Liver (tissue), 9 donors: ENCODE data around the gene CAMP. TPM values are rescaled to one million over a fixed set of nuclear protein-coding genes. Genes with fewer than 3 reads are reported as not detected.

ENCODE experiments used
- DNase-seq: peaks from one replicate; pipeline ENCODE4 v3.0.0-alpha.2; 2017; ENCODE audit warnings: low spot score
- H3K27ac ChIP-seq, 2 donors: one replicate each; pipeline ENCODE4 v1.7.0; 2013; ENCODE audit warnings: inconsistent platforms in 2 of 2, low read length in 2 of 2, control low read depth in 1 of 2, low read depth in 1 of 2, mild to moderate bottlenecking in 1 of 2
- H3K27me3 ChIP-seq, 4 donors: one replicate each; pipeline versions ENCODE4 v1.6.1 to v1.7.0; 2013; ENCODE audit warnings: low read length in 3 of 4, inconsistent platforms in 1 of 4, mild to moderate bottlenecking in 1 of 4, moderate library complexity in 1 of 4; ENCODE audit not compliant: control insufficient read depth in 4 of 4, insufficient read depth in 4 of 4
- H3K36me3 ChIP-seq, 4 donors: one replicate each; pipeline versions ENCODE4 v1.6.1 to v1.7.0; 2013; ENCODE audit warnings: low read length in 3 of 4, mild to moderate bottlenecking in 3 of 4, low read depth in 1 of 4, moderate library complexity in 1 of 4; ENCODE audit not compliant: control insufficient read depth in 4 of 4, insufficient read depth in 3 of 4
- H3K4me1 ChIP-seq, 4 donors: one replicate each; pipeline versions ENCODE4 v1.6.1 to v1.7.0; 2013; ENCODE audit warnings: low read length in 3 of 4, mild to moderate bottlenecking in 3 of 4, moderate library complexity in 1 of 4; ENCODE audit not compliant: control insufficient read depth in 4 of 4, insufficient read depth in 4 of 4
- H3K4me3 ChIP-seq, 3 donors: one replicate each; pipeline versions ENCODE4 v1.6.1 to v1.7.0; 2013; ENCODE audit warnings: low read length in 3 of 3, control low read depth in 1 of 3, low read depth in 1 of 3, mild to moderate bottlenecking in 1 of 3
- H3K9ac ChIP-seq, 2 donors: one replicate each; pipeline ENCODE4 v1.7.0; 2013; ENCODE audit warnings: low read length in 2 of 2, mild to moderate bottlenecking in 2 of 2, moderate library complexity in 2 of 2, control low read depth in 1 of 2, low read depth in 1 of 2
- H3K9me3 ChIP-seq, 4 donors: one replicate each; pipeline versions ENCODE4 v1.6.1 to v1.7.0; 2013; ENCODE audit warnings: low read length in 3 of 4; ENCODE audit not compliant: control insufficient read depth in 4 of 4
- EGR1 ChIP-seq, 2 donors: IDR thresholded peaks; 2 replicates each; pipeline ENCODE4 v1.6.1; 2016 to 2018; ENCODE audit warnings: antibody characterized with exemption in 2 of 2, low read depth in 2 of 2
- FOXA1 ChIP-seq: IDR thresholded peaks from 2 replicates; pipeline ENCODE4 v1.6.1; 2016; ENCODE audit warnings: antibody characterized with exemption
- FOXA2 ChIP-seq: IDR thresholded peaks from 2 replicates; pipeline ENCODE4 v1.6.1; 2016; ENCODE audit warnings: antibody characterized with exemption
- GABPA ChIP-seq, 2 donors: IDR thresholded peaks in 1 of 2; conservative IDR thresholded peaks in 1 of 2; 2 replicates each; pipeline ENCODE4 v1.6.1; 2016; ENCODE audit warnings: antibody characterized with exemption in 2 of 2, mild to moderate bottlenecking in 1 of 2, moderate library complexity in 1 of 2
- HNF4A ChIP-seq, 2 donors: conservative IDR thresholded peaks; 2 replicates each; pipeline ENCODE4 v1.6.1; 2016; ENCODE audit warnings: antibody characterized with exemption in 2 of 2, mild to moderate bottlenecking in 2 of 2
- HNF4G ChIP-seq: IDR thresholded peaks from 2 replicates; pipeline ENCODE4 v1.6.1; 2016; ENCODE audit warnings: antibody characterized with exemption
- JUND ChIP-seq, 2 donors: IDR thresholded peaks; 2 replicates each; pipeline ENCODE4 v1.6.1; 2016; ENCODE audit warnings: antibody characterized with exemption in 2 of 2
- NR2F2 ChIP-seq: IDR thresholded peaks from 2 replicates; pipeline ENCODE4 v1.6.1; 2016; ENCODE audit warnings: antibody characterized with exemption
- RAD21 ChIP-seq, 2 donors: IDR thresholded peaks; 2 replicates each; pipeline ENCODE4 v1.6.1; 2016; ENCODE audit warnings: antibody characterized with exemption in 2 of 2, mild to moderate bottlenecking in 2 of 2
- RXRA ChIP-seq, 2 donors: IDR thresholded peaks; 2 replicates each; pipeline ENCODE4 v1.6.1; 2017 to 2018; ENCODE audit warnings: antibody characterized with exemption in 2 of 2, mild to moderate bottlenecking in 1 of 2
- SP1 ChIP-seq: IDR thresholded peaks from 2 replicates; pipeline ENCODE4 v1.6.1; 2018; ENCODE audit warnings: antibody characterized with exemption, mild to moderate bottlenecking
- TAF1 ChIP-seq: conservative IDR thresholded peaks from 2 replicates; pipeline ENCODE4 v1.6.1; 2016; ENCODE audit warnings: antibody characterized with exemption, mild to moderate bottlenecking
- YY1 ChIP-seq: IDR thresholded peaks from 2 replicates; pipeline ENCODE4 v1.6.1; 2016; ENCODE audit warnings: antibody characterized with exemption, mild to moderate bottlenecking
- WGBS: extraction: QIAGEN DNeasy Blood & Tissue Kit; methylation state at CpG from one replicate; pipeline ENCODE4 v1.1.7; 2013; 5-methylcytosine and 5-hydroxymethylcytosine counted together
- polyA plus RNA-seq, 2 donors: library from polyadenylated mRNA; stranded (reverse) in 1 of 2; unstranded in 1 of 2; fragments of 200-250 nt in 1 of 2; fragments of >200 nt in 1 of 2; fragmentation: Nextera tagmentation in 1 of 2; extraction: Ambion mirVana in 1 of 2; gene quantifications; one replicate each; pipeline versions ENCODE4 v1.2.1 to v1.2.3, GENCODE V29; 2013 to 2015
- total RNA-seq, 2 donors: library from RNA; depleted of rRNA; stranded (reverse); fragments of >200 nt; gene quantifications; one replicate each; pipeline ENCODE4 v1.2.3, GENCODE V29; 2014
- TF ChIP-seq, protein P1 (sequence below): fragments of 150-350 bp; IDR thresholded peaks from 2 replicates; pipeline ENCODE4 v1.5.1; 2017; ENCODE audit warnings: improper control_type of control experiment, low read depth, low read length; ENCODE audit not compliant: missing input control
- TF ChIP-seq, protein P2 (sequence below): IDR thresholded peaks from 2 replicates; pipeline ENCODE4 v1.6.1; 2016; ENCODE audit warnings: antibody characterized with exemption
- TF ChIP-seq, protein P3 (sequence below): IDR thresholded peaks from 2 replicates; pipeline ENCODE4 v1.6.1; 2016; ENCODE audit warnings: antibody characterized with exemption
- TF ChIP-seq, protein P4 (sequence below): IDR thresholded peaks from 2 replicates; pipeline ENCODE4 v1.6.1; 2016; ENCODE audit warnings: antibody characterized with exemption
- TF ChIP-seq, protein P5 (sequence below): IDR thresholded peaks from 2 replicates; pipeline ENCODE4 v1.6.1; 2016; ENCODE audit warnings: antibody characterized with exemption, mild to moderate bottlenecking
- donor health status: healthy.
- donor health status: healthy.
- donor health status: healthy.
- donor health status: healthy.
- donor health status: healthy.

Gene CAMP
- total and polyA plus RNA-seq, 4 donors, result 0.25 to 3.2 (median 0.62) TPM; not detected in 1

DNA sequence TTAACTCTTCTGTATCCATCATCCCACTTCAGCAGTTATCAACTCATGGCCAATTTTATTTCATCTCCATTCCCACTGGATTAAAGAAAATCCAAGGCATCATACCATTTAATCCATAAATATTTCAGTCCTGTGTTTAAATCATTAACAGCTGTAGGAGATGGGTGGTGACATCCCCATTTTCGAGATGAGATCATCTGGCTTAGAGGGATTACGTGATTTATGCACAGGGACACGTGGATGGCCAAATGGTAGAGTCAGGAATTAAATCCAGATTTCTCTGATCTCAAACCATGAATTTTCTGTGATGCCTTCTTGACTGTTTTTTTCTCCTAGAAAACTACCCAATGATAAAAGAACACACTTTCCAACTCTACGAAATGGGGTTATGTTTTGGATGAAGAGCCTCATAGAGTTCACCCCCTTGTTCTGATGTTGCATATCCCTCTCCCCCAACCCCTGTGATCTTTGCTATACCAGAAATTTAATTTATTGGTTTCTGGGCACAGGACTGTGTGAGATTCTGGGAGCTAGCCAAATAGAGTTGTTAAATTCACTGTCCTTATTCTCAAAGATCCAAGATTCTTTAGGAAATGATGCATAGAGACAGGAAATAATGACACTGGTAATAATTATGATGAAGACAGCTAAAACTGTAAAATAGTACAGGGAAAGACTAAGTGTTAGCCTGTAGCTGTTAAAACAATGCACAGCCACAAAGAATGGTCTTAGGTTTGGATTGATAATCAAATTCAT is 25.0 kb downstream of the CAMP start:
- WGBS, result 98% methylated on average over 4 of the region's 4 CpGs
- Histone ChIP-seq H3K4me1 (no peaks in the 10 kb centered on the region), H3K9ac (no peak overlapping the region), H3K27me3 (no peaks in the 10 kb centered on the region), H3K9me3 (no peaks in the 10 kb centered on the region), H3K4me3 (no peak overlapping the region), H3K27ac (no peak overlapping the region), H3K36me3 (peaks cover 0 to 3% (median 1%) of the 10 kb centered on the region in 4 donors)
- DNase-seq, result no peak
- TF ChIP-seq YY1, result no peak
- TF ChIP-seq EGR1 (IDR thresholded peaks at IDR 0.05; ENCODE audit: low read depth in 2 of 2), result no peak
- TF ChIP-seq HNF4G, result no peak
- TF ChIP-seq, protein P1, sequence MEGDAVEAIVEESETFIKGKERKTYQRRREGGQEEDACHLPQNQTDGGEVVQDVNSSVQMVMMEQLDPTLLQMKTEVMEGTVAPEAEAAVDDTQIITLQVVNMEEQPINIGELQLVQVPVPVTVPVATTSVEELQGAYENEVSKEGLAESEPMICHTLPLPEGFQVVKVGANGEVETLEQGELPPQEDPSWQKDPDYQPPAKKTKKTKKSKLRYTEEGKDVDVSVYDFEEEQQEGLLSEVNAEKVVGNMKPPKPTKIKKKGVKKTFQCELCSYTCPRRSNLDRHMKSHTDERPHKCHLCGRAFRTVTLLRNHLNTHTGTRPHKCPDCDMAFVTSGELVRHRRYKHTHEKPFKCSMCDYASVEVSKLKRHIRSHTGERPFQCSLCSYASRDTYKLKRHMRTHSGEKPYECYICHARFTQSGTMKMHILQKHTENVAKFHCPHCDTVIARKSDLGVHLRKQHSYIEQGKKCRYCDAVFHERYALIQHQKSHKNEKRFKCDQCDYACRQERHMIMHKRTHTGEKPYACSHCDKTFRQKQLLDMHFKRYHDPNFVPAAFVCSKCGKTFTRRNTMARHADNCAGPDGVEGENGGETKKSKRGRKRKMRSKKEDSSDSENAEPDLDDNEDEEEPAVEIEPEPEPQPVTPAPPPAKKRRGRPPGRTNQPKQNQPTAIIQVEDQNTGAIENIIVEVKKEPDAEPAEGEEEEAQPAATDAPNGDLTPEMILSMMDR, result no peak
- no peak for TF ChIP-seq FOXA1
- no peak for TF ChIP-seq JUND (IDR thresholded peaks at IDR 0.05)
- no peak for TF ChIP-seq FOXA2
- TF ChIP-seq, protein P2, sequence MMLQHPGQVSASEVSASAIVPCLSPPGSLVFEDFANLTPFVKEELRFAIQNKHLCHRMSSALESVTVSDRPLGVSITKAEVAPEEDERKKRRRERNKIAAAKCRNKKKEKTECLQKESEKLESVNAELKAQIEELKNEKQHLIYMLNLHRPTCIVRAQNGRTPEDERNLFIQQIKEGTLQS, result no peak
- no peak for TF ChIP-seq SP1
- TF ChIP-seq NR2F2, result no peak
- TF ChIP-seq HNF4A (conservative IDR thresholded peaks at IDR 0.05), result no peak
- TF ChIP-seq, protein P3, sequence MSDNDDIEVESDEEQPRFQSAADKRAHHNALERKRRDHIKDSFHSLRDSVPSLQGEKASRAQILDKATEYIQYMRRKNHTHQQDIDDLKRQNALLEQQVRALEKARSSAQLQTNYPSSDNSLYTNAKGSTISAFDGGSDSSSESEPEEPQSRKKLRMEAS, result no peak
- TF ChIP-seq TAF1, result no peak
- TF ChIP-seq, protein P4, sequence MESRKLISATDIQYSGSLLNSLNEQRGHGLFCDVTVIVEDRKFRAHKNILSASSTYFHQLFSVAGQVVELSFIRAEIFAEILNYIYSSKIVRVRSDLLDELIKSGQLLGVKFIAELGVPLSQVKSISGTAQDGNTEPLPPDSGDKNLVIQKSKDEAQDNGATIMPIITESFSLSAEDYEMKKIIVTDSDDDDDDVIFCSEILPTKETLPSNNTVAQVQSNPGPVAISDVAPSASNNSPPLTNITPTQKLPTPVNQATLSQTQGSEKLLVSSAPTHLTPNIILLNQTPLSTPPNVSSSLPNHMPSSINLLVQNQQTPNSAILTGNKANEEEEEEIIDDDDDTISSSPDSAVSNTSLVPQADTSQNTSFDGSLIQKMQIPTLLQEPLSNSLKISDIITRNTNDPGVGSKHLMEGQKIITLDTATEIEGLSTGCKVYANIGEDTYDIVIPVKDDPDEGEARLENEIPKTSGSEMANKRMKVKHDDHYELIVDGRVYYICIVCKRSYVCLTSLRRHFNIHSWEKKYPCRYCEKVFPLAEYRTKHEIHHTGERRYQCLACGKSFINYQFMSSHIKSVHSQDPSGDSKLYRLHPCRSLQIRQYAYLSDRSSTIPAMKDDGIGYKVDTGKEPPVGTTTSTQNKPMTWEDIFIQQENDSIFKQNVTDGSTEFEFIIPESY, result no peak
- TF ChIP-seq, protein P5, sequence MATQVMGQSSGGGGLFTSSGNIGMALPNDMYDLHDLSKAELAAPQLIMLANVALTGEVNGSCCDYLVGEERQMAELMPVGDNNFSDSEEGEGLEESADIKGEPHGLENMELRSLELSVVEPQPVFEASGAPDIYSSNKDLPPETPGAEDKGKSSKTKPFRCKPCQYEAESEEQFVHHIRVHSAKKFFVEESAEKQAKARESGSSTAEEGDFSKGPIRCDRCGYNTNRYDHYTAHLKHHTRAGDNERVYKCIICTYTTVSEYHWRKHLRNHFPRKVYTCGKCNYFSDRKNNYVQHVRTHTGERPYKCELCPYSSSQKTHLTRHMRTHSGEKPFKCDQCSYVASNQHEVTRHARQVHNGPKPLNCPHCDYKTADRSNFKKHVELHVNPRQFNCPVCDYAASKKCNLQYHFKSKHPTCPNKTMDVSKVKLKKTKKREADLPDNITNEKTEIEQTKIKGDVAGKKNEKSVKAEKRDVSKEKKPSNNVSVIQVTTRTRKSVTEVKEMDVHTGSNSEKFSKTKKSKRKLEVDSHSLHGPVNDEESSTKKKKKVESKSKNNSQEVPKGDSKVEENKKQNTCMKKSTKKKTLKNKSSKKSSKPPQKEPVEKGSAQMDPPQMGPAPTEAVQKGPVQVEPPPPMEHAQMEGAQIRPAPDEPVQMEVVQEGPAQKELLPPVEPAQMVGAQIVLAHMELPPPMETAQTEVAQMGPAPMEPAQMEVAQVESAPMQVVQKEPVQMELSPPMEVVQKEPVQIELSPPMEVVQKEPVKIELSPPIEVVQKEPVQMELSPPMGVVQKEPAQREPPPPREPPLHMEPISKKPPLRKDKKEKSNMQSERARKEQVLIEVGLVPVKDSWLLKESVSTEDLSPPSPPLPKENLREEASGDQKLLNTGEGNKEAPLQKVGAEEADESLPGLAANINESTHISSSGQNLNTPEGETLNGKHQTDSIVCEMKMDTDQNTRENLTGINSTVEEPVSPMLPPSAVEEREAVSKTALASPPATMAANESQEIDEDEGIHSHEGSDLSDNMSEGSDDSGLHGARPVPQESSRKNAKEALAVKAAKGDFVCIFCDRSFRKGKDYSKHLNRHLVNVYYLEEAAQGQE, result no peak
- TF ChIP-seq RXRA (IDR thresholded peaks at IDR 0.05), result no peak
- no peak for TF ChIP-seq RAD21 (IDR thresholded peaks at IDR 0.05)
- TF ChIP-seq GABPA (IDR thresholded peaks at IDR 0.05 in 1 of 2, conservative IDR thresholded peaks at IDR 0.05 in 1 of 2), result no peak
